CD4-positive, alpha-beta T cell treated with Interleukin-15 for 1 hour (primary cell): ENCODE data around the gene HIVEP3.

ENCODE experiments used
- DNase-seq: peaks from one replicate; pipeline ENCODE4 v3.0.0-alpha.2; 2020

HIVEP3 gene

DNA sequence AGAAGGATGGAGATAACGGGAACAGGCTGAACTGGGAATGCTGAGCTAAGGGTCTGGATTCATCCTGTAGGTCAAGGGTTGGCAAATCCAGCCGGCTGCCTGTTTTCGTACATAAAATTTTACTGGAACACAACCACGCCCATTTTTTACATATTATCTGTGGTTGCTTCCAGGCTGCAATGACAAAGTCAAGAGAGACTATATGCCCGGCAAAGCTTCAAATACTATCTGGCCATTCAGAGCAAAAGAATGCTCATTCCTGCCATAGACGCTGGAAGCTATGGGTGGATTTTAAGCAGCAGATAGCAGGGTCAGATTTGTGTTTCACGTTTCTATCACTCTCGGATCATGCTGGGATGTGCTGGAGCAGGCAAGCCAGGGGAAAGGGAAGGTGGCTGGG, 296.3 kb downstream of the HIVEP3 start:
- DNase-seq = no peak

DNA sequence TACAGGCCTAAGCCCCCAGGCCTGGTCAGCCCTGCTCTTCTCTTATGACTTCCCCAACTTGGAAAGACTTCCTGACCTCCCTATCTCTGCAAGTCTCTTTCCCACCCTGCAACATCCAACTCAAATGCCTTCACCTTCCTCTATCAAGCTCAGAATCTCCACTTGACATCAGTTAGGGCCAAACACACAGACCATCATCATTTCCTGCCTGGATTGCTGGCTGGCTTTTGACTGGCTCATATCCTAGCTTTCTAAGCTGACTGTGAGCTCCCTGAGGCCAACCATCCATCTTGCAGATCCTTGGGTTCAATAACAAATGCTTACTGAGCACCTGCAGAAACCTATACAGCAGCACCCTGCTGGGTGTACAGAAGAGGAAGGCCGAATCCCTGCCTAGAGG, 296.9 kb downstream of the HIVEP3 start:
- no peak for DNase-seq

DNA sequence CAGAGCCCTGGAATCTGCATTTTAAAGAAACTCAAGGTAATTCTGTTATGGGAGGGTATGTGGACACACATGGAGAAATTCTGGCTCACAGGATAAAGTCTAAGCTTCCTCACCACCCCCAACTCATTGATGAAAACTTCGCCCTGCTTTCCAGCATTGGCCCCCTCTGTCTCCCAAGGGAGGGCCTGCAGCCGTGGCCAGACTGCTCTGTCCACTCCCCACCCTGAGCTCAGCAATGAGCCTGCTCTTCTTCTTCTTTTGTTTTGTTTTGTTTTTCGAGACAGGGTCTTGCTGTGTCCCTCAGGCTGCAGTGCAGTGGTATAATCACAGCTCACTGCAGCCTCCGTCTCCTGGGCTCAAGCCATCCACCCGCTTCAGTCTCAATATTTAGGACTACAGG, 297.5 kb downstream of the HIVEP3 start:
- DNase-seq = no peak

GRCh38 chr1:41620365-41621169, 298.2 kb downstream of the HIVEP3 start:
- DNase-seq = no peak

GRCh38 chr1:41619511-41620364, 299.0 kb downstream of the HIVEP3 start:
- DNase-seq = no peak

DNA sequence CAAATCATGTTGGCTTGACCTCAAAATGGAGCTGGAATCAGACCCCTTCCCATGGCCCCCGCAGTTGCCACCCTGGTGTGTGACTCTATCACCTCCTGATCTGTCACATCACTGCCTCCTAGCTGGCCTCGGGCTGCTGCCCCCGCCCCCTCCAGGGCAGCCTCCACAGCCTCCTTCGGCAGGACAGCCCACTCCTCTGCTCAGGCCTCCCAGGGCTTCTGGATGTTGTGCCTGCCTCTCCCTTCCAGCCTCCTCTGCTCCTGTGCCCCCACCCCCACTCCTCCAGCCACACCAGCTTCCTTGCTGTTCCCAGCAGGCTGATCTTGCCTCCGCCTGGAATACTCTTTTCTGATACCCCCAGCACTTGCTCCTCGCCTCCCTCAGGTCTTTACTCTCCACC, 299.9 kb downstream of the HIVEP3 start:
- no peak for DNase-seq

- no peak for DNase-seq
Observed at GRCh38 chr1:41618066-41618825, 300.5 kb downstream of the HIVEP3 start.

DNA sequence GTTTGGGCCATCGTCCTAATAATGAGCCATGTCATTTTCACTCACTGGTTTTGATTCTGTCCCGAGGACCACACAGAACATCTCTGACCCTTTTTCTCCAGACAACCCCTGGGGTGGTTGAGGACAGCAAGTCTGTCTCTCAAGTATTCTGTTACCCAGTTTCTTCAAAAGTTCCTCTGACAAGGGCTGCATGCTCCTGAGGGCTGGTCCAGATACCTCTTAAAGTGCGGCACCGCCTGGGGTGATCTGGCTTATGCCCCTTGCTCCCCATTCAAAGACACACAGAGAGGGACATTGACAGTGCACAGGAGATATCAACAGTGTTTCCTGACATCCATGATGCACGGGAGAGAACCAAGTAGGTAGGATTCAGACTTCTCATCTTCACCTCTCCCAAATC, 301.4 kb downstream of the HIVEP3 start:
- DNase-seq = no peak

DNA sequence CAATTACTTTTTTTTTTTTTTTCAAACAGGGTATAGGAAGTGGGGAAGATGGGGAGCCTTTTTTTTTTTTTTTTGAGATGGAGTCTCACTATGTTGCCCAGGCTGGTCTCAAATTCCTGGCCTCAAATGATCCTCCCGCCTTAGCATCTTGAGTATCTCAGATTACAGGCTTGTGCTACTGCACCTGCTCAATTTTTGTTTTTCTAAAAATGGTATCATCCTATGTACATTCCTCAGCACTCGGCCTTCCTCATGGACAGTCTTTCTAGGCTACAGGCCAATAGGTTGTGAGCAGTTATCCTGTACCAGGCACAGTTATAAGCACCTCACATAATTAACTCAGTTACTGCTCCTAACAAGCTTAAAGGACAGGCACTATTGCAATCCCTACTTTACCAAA, 302.2 kb downstream of the HIVEP3 start:
- no peak for DNase-seq

DNA sequence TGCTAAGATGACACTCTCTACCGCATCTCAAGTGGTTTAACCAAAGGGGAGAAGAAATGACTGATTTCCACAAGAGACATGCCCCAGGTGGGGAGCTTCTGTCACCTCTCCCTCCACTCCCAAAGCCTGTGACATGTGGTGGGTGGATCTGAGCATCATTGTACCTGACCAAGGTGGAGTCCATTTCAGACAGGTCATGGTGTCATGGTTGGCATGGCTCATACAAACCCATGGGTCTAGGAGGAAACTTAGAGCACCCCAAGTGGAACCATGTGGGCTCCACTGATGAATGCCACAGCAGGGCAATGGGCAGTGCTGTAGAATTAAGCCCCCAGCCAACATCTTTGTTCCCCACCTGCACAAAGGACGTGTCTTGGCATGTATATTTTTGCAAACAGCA, 302.7 kb downstream of the HIVEP3 start:
- DNase-seq = no peak

DNA sequence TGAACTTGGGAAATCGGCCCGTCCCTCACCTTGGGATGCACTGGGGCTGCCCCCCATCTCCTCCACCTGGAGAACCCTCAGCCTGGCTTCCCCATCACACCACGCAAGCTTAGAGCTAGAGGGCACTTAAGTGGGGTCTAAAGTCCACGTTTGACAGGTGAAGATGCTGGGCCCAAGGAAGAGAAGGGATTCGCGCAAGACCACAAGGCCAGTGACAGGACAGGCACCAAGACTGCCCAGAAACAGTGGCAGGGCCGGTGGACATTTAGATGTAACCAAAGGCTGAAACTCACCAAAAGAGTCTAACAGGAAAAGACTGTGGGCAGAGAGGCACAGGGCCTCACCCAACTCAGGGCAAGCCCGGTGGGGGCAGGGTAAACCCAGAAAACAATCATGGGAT, 303.4 kb downstream of the HIVEP3 start:
- no peak for DNase-seq

DNA sequence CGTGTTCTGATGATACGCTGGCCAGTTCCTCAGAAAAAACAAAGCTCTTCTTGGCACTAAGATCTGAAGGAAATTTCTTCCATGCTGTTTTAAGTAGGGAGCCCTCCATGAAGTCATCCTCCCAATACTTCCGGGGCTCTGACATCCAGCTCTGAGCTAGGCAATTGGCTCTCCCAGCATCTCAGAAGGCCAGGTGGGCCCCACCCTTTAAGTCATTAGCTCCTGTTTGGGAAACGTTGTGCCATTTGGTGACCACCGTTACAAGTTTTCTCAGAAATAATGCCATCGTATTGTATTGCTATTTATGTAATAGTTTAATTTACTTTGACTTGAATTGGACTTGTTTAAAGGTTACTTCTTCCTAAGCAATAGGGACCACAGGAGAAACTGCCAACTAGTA, 303.9 kb downstream of the HIVEP3 start:
- DNase-seq = no peak

- no peak for DNase-seq
Observed at GRCh38 chr1:41613689-41614574, 304.8 kb downstream of the HIVEP3 start.

- no peak for DNase-seq
Observed at GRCh38 chr1:41612953-41613352, 305.8 kb downstream of the HIVEP3 start.

DNA sequence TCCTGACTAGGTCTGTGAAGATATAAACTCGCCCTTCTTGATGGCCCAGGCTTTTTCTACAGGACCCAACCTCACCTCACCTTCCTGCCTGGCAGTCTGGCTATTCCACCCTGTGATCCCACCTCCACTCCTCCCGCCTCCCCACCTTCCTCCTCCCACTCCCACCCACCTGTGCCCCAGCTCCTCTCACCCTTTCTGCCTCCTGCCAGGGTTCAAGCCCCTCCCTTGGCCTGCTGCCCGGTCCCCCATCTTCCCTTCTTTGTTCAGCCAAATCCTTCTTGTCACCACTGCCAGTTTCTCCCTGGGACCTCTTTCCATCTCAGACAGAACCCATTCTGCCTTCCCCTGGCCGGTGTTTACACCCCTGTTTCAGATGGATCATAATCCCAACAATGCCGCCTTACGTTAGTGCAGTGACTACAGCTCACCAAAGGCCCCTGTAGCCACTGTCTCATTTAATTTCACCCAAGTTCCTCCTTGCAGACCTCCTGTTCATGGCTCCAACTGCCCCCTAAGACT, 306.7 kb downstream of the HIVEP3 start:
- DNase-seq = no peak

DNA sequence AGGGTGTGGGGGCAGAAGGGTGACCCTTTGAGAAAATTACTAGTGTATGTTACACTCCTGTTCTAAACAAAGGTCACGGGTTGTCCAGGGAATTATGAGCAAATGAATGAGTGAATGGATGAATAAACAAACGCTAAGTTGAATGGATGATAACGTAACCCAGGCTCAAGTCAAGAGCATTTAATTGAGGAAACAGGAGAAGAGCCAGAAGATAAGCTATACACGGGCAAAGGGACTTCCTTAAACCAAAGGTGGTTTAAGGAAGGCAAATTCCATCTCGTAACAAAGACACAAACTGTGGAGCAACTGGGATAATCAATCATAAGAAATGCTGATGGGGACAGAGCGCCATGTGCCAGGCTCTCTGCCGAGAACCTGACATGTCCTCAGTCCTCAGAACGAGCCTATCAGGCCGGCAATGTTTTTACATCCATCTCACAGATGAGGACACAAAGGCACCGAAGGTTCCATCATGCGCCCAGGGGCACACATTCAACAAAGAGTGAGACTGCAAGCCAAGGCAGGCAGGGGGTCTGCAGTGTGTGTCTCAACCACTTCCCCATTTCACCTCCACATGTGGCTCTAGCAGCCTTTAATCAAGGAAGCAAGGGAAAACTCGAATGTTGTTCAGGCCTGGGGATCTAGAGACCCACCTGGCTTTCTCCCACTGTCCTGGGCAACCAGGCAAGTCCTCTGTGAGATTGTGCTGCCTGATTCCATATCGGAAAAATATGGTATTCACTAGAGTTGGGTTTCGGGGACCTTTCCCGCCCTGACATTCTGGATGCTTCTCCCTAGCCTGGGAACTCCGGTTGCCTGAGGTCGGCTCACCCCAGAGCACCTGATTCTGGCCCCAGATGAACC, 307.4 kb downstream of the HIVEP3 start:
- DNase-seq = no peak

DNA sequence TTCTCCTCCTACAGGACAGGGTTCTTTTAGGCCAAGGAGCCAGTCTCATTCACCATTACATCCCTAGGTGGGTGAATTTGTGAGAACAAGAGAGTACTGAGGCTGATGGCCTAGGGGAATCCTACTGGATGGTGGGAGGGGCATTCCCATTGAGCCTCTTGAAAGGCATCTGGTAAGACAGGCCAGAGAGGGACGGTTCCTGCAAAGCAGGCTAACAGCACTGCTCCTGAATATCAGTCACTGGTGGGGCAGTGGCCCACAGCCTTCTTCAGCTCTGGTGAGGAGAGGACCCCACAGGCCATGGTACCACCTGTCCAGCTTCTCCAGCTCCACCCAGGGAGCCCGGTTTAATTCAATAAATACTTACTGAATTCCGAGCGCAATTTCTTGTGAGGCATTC, 308.4 kb downstream of the HIVEP3 start:
- DNase-seq = no peak

DNA sequence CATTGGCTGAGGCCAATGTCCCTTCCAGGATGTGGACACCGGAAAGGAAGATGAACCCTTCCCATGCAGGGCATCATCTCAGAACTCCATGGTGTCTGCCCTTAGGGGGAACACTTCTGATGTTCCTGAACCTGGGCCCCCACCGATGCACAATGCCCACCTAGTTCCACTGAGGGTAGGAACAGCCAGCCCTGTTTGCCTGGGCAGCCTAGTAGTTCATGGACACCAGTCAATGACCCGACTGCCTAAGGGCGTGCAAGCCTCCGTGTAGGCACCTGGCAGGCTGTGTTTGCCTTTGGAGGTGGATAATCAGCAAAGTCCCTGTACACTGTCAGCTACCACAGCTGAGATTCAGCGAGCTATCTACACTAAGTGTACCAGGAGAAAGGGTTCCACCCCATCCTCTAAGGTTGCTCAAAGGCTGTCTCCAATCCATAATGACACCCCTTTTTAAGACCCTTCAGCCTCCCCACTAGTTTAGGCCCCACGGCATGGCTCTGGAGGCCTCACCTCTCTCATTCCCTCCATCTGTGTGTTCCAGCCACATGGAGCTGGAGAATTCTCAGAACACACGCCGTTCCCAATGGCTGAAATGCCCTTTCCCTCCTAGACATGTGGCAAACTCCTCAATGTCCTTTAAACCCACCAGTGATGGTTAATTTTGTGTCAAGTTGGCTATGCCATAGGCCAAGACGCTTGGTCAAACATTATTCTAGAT, 309.4 kb downstream of the HIVEP3 start:
- no peak for DNase-seq

- DNase-seq = no peak
Observed at GRCh38 chr1:41608211-41608610, 310.5 kb downstream of the HIVEP3 start.

DNA sequence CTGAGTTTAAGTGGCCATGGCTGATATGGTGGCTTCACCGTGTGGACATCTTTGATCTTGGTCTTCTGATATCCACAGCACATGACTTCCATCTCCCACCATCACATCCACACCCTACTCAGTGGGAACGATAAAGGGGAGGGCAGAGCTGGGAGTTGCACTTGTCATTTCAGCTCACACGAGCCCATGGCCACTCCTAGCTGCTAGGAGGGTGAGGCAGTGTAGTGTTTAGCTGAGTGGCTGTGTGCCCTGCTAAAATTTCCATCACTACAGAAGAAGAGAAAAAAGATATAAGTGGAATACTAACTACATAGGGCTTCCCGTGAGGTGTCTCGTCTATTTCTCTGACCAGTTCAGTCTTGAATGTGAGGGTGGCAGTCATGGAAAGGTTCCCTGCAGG, 310.9 kb downstream of the HIVEP3 start:
- no peak for DNase-seq

DNA sequence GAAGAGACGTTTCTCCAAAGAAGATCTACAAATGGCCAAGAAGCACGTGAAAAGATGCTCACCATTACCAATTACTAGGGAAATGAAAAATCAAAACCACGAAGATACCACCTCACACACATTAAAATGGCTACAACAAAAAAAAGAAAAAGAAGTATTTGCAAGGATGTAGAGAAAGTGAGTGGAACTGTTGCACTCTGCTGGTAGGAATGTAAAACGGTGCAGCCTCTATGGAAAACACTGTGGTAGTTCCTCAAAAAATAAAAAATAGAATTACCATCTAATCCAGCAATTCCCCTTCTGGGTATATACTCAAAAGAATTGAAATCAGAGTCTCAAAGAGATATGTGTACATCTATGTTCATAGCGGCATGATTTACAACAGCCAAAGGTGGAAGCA, 318.8 kb downstream of the HIVEP3 start:
- DNase-seq = no peak
